Mucosa of descending colon (tissue), 3 donors: ENCODE data around the gene ONECUT1. TPM values are rescaled to one million over a fixed set of nuclear protein-coding genes. Genes with fewer than 3 reads are reported as not detected.

Source experiments
- ATAC-seq: fragments of 200-7000 bp; cut with Tn5 transposase; one replicate; pipeline ENCODE4 v1.9.1; 2020; ENCODE audit warnings: mild to moderate bottlenecking, moderate library complexity
- DNase-seq, 3 donors: peaks; one replicate each; pipeline ENCODE4 v3.0.0-alpha.2; 2020
- H3K36me3 ChIP-seq: fragments of 200-600 bp; one replicate; pipeline ENCODE4 v1.8.0; 2021; ENCODE audit warnings: low read depth, mild to moderate bottlenecking
- H3K4me1 ChIP-seq: fragments of 200-600 bp; one replicate; pipeline ENCODE4 v1.8.0; 2021; ENCODE audit warnings: low read depth, mild to moderate bottlenecking
- H3K4me3 ChIP-seq: fragments of 200-600 bp; one replicate; pipeline ENCODE4 v1.8.0; 2021; ENCODE audit warnings: mild to moderate bottlenecking
- H3K9me3 ChIP-seq: fragments of 200-600 bp; one replicate; pipeline ENCODE4 v1.8.0; 2021; ENCODE audit warnings: mild to moderate bottlenecking
- intact Hi-C, 2 donors: fragments of 100-400 bp; cut with DNase I in 1 of 2; cut with micrococcal nuclease in 1 of 2; formaldehyde crosslinking; loops; one replicate each; pipeline versions ENCODE4 v1.11.0 to v1.11.1; 2022; cut with DNase I, micrococcal nuclease
- total RNA-seq, 3 donors: library from RNA; stranded (reverse); fragmentation: NEBNext Ultra II Directional in 2 of 3; extraction: Animal tissue kit (Norgen Biotek cat#: 25700) in 2 of 3; gene quantifications; one replicate each; pipeline versions ENCODE4 v1.2.1 to v1.2.4, GENCODE V29; 2021 to 2023
- TF ChIP-seq, protein P1 (sequence below): fragments of 200-600 bp; IDR thresholded peaks from one replicate; pipeline ENCODE4 v1.8.0; 2022; ENCODE audit warnings: antibody characterized with exemption, mild to moderate bottlenecking
- donor health status: DM: no; HTN: no; CAD: no; lungs with moderate emphysema.
- donor health status: DM: no; HTN: no; CAD: no.
- donor health status: DM: no; HTN: yes; CAD: no.

The ONECUT1 gene
- total RNA-seq, 3 donors from 2014 or later, result not detected

DNA sequence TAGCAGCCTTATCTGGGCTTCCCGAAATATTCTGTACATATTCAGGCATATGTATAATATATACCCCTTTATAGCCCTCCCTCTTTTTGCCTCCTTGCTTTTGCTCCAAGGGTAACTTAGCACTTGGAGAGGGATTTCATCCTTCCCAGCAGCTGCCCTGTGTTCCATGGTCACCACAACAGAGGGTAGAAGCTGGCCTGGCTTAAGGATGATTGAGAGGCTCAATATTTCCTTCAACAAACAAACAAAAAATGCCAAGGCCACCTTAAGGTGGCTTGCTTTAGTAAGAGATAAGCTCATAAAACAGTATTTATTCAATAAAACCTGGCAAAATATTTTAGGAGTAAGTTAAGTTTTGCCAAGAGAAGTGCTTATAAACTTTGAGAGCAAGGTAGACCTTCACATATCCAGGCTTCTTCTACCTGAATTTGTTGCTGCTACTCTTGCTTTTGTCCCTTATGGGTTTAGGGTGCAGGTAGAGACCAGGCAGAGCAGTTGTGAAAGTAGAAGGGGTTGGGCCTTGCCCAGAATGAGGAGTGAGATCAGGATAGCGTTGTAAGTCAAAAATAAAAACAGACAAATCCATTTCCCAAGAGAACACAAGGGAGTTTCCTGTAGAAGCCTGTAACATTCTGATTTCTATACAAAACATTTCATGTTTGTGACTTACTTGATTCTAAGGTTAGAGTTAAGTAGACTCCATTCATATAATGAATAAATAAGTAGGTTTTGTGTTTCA lies 58.2 kb downstream of the ONECUT1 start:
- Histone ChIP-seq H3K4me3 (no peak overlapping the region), H3K4me1 (peaks cover 8% of the 10 kb centered on the region), H3K36me3 (no peaks in the 10 kb centered on the region), H3K9me3 (no peaks in the 10 kb centered on the region)
- DNase-seq, result no peak
- TF ChIP-seq, protein P1, sequence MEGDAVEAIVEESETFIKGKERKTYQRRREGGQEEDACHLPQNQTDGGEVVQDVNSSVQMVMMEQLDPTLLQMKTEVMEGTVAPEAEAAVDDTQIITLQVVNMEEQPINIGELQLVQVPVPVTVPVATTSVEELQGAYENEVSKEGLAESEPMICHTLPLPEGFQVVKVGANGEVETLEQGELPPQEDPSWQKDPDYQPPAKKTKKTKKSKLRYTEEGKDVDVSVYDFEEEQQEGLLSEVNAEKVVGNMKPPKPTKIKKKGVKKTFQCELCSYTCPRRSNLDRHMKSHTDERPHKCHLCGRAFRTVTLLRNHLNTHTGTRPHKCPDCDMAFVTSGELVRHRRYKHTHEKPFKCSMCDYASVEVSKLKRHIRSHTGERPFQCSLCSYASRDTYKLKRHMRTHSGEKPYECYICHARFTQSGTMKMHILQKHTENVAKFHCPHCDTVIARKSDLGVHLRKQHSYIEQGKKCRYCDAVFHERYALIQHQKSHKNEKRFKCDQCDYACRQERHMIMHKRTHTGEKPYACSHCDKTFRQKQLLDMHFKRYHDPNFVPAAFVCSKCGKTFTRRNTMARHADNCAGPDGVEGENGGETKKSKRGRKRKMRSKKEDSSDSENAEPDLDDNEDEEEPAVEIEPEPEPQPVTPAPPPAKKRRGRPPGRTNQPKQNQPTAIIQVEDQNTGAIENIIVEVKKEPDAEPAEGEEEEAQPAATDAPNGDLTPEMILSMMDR, result no peak
- intact Hi-C loops, result loop anchor here (5.0 to 10.0 kb wide), 4 partner anchors 57 to 477 kb away; partner anchors contain the start of gene ATOSA (in 1 of the 2)
- no peak for ATAC-seq

DNA sequence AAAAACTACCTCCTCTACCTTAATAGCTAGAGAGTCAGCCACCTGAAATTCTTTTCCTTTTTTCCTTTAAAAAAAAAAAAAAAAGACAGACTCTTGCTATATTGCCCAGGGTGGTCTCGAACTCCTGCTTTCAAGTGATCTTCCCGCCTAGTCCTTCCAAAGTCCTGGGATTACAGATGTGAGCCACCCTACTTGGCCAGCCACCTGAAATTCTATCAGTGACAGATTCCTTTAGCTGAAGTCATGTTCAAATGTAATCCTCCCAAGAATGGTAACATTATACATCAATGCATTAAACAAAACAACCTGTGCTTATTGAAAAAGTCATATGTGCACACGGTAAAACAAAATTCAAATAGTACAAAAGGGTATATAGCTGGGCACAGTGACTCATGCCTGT lies 59.1 kb downstream of the ONECUT1 start:
- ATAC-seq, result no peak
- no peak for DNase-seq
- TF ChIP-seq, protein P1, result no peak
- Histone ChIP-seq H3K36me3 (no peaks in the 10 kb centered on the region), H3K4me1 (peaks cover 8% of the 10 kb centered on the region), H3K9me3 (no peaks in the 10 kb centered on the region), H3K4me3 (no peak overlapping the region)
- intact Hi-C loops, result loop anchor here (5.0 to 10.0 kb wide), 4 partner anchors 56 to 476 kb away; partner anchors contain the start of gene ATOSA (in 1 of the 2)

DNA sequence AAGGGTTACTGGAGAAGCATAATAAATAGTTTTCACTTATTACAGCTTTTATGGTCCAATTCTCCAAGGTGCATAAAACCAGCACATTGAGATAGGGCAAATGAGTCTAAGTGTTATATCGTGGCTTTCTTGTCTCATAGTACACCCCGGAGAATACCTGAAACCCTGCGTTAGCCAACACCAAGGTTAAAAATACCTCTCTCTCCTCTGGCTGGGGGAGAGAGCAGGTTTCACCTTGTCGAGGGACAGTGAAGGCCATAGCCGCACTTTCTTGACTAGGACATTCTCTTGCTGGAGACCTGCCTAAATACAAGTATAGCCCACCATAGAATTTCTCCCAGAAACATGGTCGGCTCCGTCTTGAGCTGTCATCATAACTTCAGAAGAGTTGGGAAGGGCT lies 59.5 kb downstream of the ONECUT1 start:
- no peak for DNase-seq

DNA sequence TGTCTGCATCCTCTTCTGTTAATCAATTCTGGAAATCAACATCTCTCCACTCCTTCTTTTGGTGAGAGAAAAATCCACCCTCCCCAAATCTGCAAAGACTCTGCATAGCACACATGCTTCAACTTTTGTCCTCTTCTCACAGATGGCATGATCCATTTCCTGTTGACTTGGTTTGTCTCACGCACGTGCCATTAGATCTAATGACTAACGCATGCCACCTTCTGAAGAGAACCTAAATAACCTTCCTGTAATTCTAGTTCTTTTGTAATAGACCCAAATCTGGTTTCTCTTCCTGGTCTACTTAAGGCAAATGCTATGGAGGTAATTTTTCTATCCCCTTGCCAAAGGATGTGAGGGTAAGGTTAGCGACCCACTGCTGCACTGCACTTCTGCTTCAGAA lies 60.0 kb downstream of the ONECUT1 start:
- intact Hi-C loops, result loop anchor here (5.0 to 10.0 kb wide), 4 partner anchors 55 to 475 kb away; partner anchors contain the start of gene ATOSA (in 1 of the 2)
- H3K36me3 ChIP-seq, result no peaks in the 10 kb centered on the region
- H3K4me3 ChIP-seq, result no peak overlapping the region
- no peaks in the 10 kb centered on the region for H3K9me3 ChIP-seq
- ATAC-seq (peak; percentile 83), DNase-seq (peak in 1 of 3 donors; percentile 15)
- TF ChIP-seq, protein P1, result no peak
- peaks cover 8% of the 10 kb centered on the region for H3K4me1 ChIP-seq

More for the DNA sequence above, 59.5 kb downstream of the ONECUT1 start:
- H3K4me1 ChIP-seq, result peaks cover 8% of the 10 kb centered on the region
- H3K36me3 ChIP-seq, result no peaks in the 10 kb centered on the region
- intact Hi-C loops, result loop anchor here (5.0 to 10.0 kb wide), 4 partner anchors 56 to 476 kb away; partner anchors contain the start of gene ATOSA (in 1 of the 2)
- TF ChIP-seq, protein P1, result no peak
- no peak overlapping the region for H3K4me3 ChIP-seq
- no peaks in the 10 kb centered on the region for H3K9me3 ChIP-seq
- ATAC-seq, result no peak

DNA sequence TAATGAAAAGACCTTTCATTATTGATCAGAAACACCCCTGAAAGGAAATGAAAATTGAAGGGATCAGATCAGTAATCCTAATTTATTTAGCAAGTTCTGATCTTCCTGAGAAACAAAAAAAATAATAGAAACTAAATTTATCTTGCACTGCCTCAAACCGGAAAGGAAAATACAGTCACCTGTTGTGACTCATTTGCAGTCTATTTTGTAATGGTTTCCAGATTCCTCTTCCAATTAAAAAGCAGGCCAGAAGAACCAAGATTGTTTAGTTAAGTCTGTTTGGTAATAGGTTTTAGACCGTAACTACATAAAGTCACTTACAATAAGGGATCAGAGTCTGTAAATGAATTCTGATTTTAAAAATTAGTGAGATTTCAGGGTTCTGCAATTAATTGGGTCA lies 61.2 kb downstream of the ONECUT1 start:
- TF ChIP-seq, protein P1, result no peak

More for the DNA sequence above, 61.2 kb downstream of the ONECUT1 start:
- no peaks in the 10 kb centered on the region for H3K36me3 ChIP-seq
- DNase-seq (no peak), ATAC-seq (no peak)
- H3K4me3 ChIP-seq, result no peak overlapping the region
- H3K9me3 ChIP-seq, result no peaks in the 10 kb centered on the region
- H3K4me1 ChIP-seq, result peaks cover 8% of the 10 kb centered on the region
- intact Hi-C loops, result no loop called here
